Ovary (tissue), 3 donors: ENCODE measurements around the gene SLC45A2.

Experiments
- CTCF ChIP-seq, 3 donors: fragments of 450-650 bp in 2 of 3; fragments of 200-600 bp in 1 of 3; IDR thresholded peaks; one replicate each; pipeline versions ENCODE4 v1.5.1 to v1.8.0; 2016 to 2022; ENCODE audit warnings: antibody characterized with exemption in 3 of 3, mild to moderate bottlenecking in 1 of 3
- POLR2A ChIP-seq: fragments of 450-650 bp; IDR thresholded peaks from one replicate; pipeline ENCODE4 v1.6.1; 2017; ENCODE audit warnings: antibody characterized with exemption, mild to moderate bottlenecking, moderate library complexity
- donor health status: DM: no; HTN: no; CAD: no.

DNA sequence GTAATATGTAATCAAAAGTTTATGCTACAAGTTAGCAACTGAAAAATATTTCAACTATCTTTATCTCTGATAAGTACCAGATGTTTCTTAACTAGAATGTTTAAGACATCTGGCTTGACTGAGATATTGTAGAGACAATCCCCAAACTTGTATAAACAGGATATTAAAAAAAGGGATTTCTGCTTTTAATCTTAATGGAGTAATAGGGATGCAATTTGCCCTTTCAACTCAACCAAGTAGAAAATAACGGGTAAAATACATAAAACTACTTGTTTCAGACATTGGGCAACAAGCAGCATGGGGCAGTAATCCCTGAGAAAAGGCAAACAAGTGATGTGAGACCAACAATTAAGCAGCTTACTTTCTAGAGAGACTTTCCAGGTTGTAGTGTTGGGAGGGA is 83.3 kb downstream of the SLC45A2 start:
- TF ChIP-seq POLR2A (no peak), CTCF (IDR thresholded peaks at IDR 0.05) (no peak)
